GM23338 (cell line): ENCODE measurements around the gene ACOXL. TPM values are rescaled to one million over a fixed set of nuclear protein-coding genes. Genes with fewer than 3 reads are reported as not detected.

Experiments used
- ATAC-seq: fragments of 200-7000 bp; cut with Tn5 transposase; 3 replicates; pipeline ENCODE4 v1.9.1; 2020
- DNase-seq: peaks from one replicate; pipeline ENCODE4 v3.0.0-alpha.2; 2015; ENCODE audit warnings: low spot score
- H2AFZ ChIP-seq: fragments of 200-600 bp; sonication (generic); 2 replicates; pipeline ENCODE4 v1.8.0; 2016; ENCODE audit warnings: antibody characterized with exemption, mild to moderate bottlenecking, moderate library complexity
- H3F3A ChIP-seq: fragments of 200-600 bp; sonication (generic); replicated peaks from 2 replicates; pipeline ENCODE4 v1.8.0; 2017; ENCODE audit warnings: antibody characterized with exemption, mixed run types, low read depth
- H3K27ac ChIP-seq: fragments of 200-600 bp; sonication (generic); 2 replicates; pipeline ENCODE4 v1.6.1; 2016; ENCODE audit warnings: low read depth
- H3K27me3 ChIP-seq: fragments of 200-600 bp; sonication (generic); 2 replicates; pipeline ENCODE4 v1.8.0; 2016; ENCODE audit warnings: mild to moderate bottlenecking, mixed run types, moderate library complexity; ENCODE audit not compliant: insufficient read depth
- H3K36me3 ChIP-seq: fragments of 200-600 bp; sonication (generic); 2 replicates; pipeline ENCODE4 v1.8.0; 2016; ENCODE audit warnings: mild to moderate bottlenecking; ENCODE audit not compliant: insufficient read depth
- H3K4me1 ChIP-seq: fragments of 200-600 bp; sonication (generic); 2 replicates; pipeline ENCODE4 v1.8.0; 2016; ENCODE audit warnings: mild to moderate bottlenecking, moderate library complexity; ENCODE audit not compliant: insufficient read depth
- H3K4me2 ChIP-seq: fragments of 200-600 bp; sonication (generic); 2 replicates; pipeline ENCODE4 v1.7.1; 2017; ENCODE audit warnings: mixed run types
- H3K4me3 ChIP-seq: fragments of 200-600 bp; sonication (generic); 2 replicates; pipeline ENCODE4 v1.6.1; 2016; ENCODE audit warnings: mixed run types
- H3K79me2 ChIP-seq: fragments of 200-600 bp; sonication (generic); replicated peaks from 2 replicates; pipeline ENCODE4 v1.8.0; 2017; ENCODE audit warnings: mild to moderate bottlenecking; ENCODE audit not compliant: insufficient read depth
- H3K9me2 ChIP-seq: fragments of 200-600 bp; sonication (generic); 2 replicates; pipeline ENCODE4 v1.8.0; 2017; ENCODE audit not compliant: insufficient read depth
- H4K20me1 ChIP-seq: fragments of 200-600 bp; sonication (generic); replicated peaks from 2 replicates; pipeline ENCODE4 v1.8.0; 2017; ENCODE audit warnings: mild to moderate bottlenecking; ENCODE audit not compliant: insufficient read depth
- H3K27ac Mint-ChIP-seq: 2 replicates; pipeline ENCODE4 v1.8.0; 2020; ENCODE audit warnings: inconsistent platforms, mild to moderate bottlenecking, moderate library complexity, mixed read lengths
- H3K27me3 Mint-ChIP-seq: 3 replicates; pipeline ENCODE4 v1.8.0; 2022; ENCODE audit warnings: low read depth, mild to moderate bottlenecking, moderate library complexity, mixed read lengths, inconsistent platforms; ENCODE audit not compliant: insufficient read depth, poor library complexity
- H3K36me3 Mint-ChIP-seq: 3 replicates; pipeline ENCODE4 v1.8.0; 2021; ENCODE audit warnings: low read depth, mild to moderate bottlenecking, inconsistent platforms, moderate library complexity, mixed read lengths
- H3K4me1 Mint-ChIP-seq: 3 replicates; pipeline ENCODE4 v1.8.0; 2020; ENCODE audit warnings: mild to moderate bottlenecking, inconsistent platforms, mixed read lengths
- H3K4me3 Mint-ChIP-seq: 3 replicates; pipeline ENCODE4 v1.8.0; 2021; ENCODE audit warnings: moderate library complexity, mild to moderate bottlenecking, inconsistent platforms, mixed read lengths
- H3K9me3 Mint-ChIP-seq: 3 replicates; pipeline ENCODE4 v1.8.0; 2020; ENCODE audit warnings: moderate library complexity, mild to moderate bottlenecking, inconsistent platforms, mixed read lengths
- CREB1 ChIP-seq: fragments of 250-450 bp; sonication (Bioruptor Pico); IDR thresholded peaks from 2 replicates; pipeline ENCODE4 v1.5.0; 2020; ENCODE audit warnings: low read depth, mild to moderate bottlenecking, moderate library complexity
- EZH2 ChIP-seq: fragments of 200-600 bp; sonication (generic); IDR thresholded peaks from one replicate; pipeline ENCODE4 v1.8.0; 2017; ENCODE audit warnings: antibody characterized with exemption, mild to moderate bottlenecking, low read depth; ENCODE audit not compliant: unreplicated experiment
- EZH2phosphoT487 ChIP-seq: fragments of 200-600 bp; sonication (generic); IDR thresholded peaks from one replicate; pipeline ENCODE4 v1.8.1; 2018; ENCODE audit warnings: antibody characterized with exemption; ENCODE audit not compliant: unreplicated experiment
- JUNB ChIP-seq: IDR thresholded peaks from one replicate; pipeline ENCODE4 v1.6.1; 2016; ENCODE audit warnings: antibody characterized with exemption; ENCODE audit not compliant: unreplicated experiment
- NANOG ChIP-seq: IDR thresholded peaks from 2 replicates; pipeline ENCODE4 v1.6.1; 2016; ENCODE audit warnings: antibody characterized with exemption, borderline replicate concordance
- POLR2AphosphoS5 ChIP-seq: IDR thresholded peaks from 2 replicates; pipeline ENCODE4 v1.6.1; 2016; ENCODE audit warnings: antibody characterized with exemption, low read depth
- REST ChIP-seq: IDR thresholded peaks from one replicate; pipeline ENCODE4 v1.6.1; 2018; ENCODE audit warnings: antibody characterized with exemption; ENCODE audit not compliant: unreplicated experiment
- STAT1 ChIP-seq: IDR thresholded peaks from one replicate; pipeline ENCODE4 v1.6.1; 2016; ENCODE audit warnings: antibody characterized with exemption; ENCODE audit not compliant: unreplicated experiment
- ZNF114 ChIP-seq: fragments of 250-450 bp; sonication (Bioruptor Pico); IDR thresholded peaks from 2 replicates; pipeline ENCODE4 v1.5.0; 2020; ENCODE audit warnings: mild to moderate bottlenecking, moderate library complexity
- ZNF331 ChIP-seq: fragments of 250-450 bp; sonication (Bioruptor Pico); IDR thresholded peaks from 2 replicates; pipeline ENCODE4 v1.5.0; 2020; ENCODE audit warnings: low read depth, mild to moderate bottlenecking, moderate library complexity
- polyA plus RNA-seq: library from polyadenylated mRNA; unstranded; fragments of >200 nt; fragmentation: Nextera tagmentation; extraction: Ambion mirVana; gene quantifications from 2 replicates; pipeline ENCODE4 v1.2.1, GENCODE V29; 2016
- total RNA-seq: library from RNA; depleted of rRNA; stranded (reverse); fragments of >200 nt; shearing (Covaris generic); gene quantifications from 2 replicates; pipeline ENCODE4 v1.2.3, GENCODE V29; 2014
- TF ChIP-seq, protein P1 (sequence below): IDR thresholded peaks from 2 replicates; pipeline ENCODE4 v1.6.1; 2016; ENCODE audit warnings: antibody characterized with exemption
- TF ChIP-seq, protein P2 (sequence below): fragments of 250-450 bp; sonication (Bioruptor Pico); IDR thresholded peaks from 2 replicates; pipeline ENCODE4 v1.5.0; 2020; ENCODE audit warnings: mild to moderate bottlenecking, moderate library complexity
- TF ChIP-seq, protein P3 (sequence below), 2 experiments: fragments of 200-600 bp in 1 of 2; sonication (generic) in 1 of 2; conservative IDR thresholded peaks; 2 replicates each; pipeline versions ENCODE4 v1.5.1 to v1.6.1; 2016 to 2017; ENCODE audit warnings: antibody characterized with exemption in 2 of 2, low read depth in 2 of 2, mild to moderate bottlenecking in 2 of 2, moderate library complexity in 1 of 2

Gene ACOXL
- total and polyA plus RNA-seq, 2 experiments from 2014 or later: 9.0 to 14.7 TPM

- H3K27me3 ChIP-seq: no peaks in the 10 kb centered on the region
- no peaks in the 10 kb centered on the region for H3K36me3 ChIP-seq
- H3K4me1 ChIP-seq: peaks cover 42% of the 10 kb centered on the region
- Mint-ChIP-seq H3K4me3 (no peak overlapping the region), H3K4me1 (peaks cover 42% of the 10 kb centered on the region), H3K36me3 (no peaks in the 10 kb centered on the region; the same call in 2 of the 3 replicates), H3K27ac (no peak overlapping the region), H3K27me3 (peaks cover 2% of the 10 kb centered on the region), H3K9me3 (no peaks in the 10 kb centered on the region)
- DNase-seq (no peak), ATAC-seq (no peak)
- 0 out of 2 replicates have a peak, but pooled peaks cover 13% of the 10 kb centered on the region for H3F3A ChIP-seq
- no peaks in the 10 kb centered on the region for H3K79me2 ChIP-seq
- H3K27ac ChIP-seq: no peak overlapping the region
- H3K4me2 ChIP-seq: no peak overlapping the region
- peaks cover 5% of the 10 kb centered on the region; the same call in 1 of the 2 replicates for H4K20me1 ChIP-seq
- no peaks in the 10 kb centered on the region for H3K9me2 ChIP-seq
- TF ChIP-seq REST (no peak), ZNF114 (no peak), JUNB (no peak), EZH2 (no peak), NANOG (no peak), ZNF331 (CRISPR knock-in tag) (no peak), POLR2AphosphoS5 (no peak), EZH2phosphoT487 (no peak), STAT1 (no peak), CREB1 (no peak)
- TF ChIP-seq, protein P1, sequence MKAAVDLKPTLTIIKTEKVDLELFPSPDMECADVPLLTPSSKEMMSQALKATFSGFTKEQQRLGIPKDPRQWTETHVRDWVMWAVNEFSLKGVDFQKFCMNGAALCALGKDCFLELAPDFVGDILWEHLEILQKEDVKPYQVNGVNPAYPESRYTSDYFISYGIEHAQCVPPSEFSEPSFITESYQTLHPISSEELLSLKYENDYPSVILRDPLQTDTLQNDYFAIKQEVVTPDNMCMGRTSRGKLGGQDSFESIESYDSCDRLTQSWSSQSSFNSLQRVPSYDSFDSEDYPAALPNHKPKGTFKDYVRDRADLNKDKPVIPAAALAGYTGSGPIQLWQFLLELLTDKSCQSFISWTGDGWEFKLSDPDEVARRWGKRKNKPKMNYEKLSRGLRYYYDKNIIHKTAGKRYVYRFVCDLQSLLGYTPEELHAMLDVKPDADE: no peak
- TF ChIP-seq, protein P2, sequence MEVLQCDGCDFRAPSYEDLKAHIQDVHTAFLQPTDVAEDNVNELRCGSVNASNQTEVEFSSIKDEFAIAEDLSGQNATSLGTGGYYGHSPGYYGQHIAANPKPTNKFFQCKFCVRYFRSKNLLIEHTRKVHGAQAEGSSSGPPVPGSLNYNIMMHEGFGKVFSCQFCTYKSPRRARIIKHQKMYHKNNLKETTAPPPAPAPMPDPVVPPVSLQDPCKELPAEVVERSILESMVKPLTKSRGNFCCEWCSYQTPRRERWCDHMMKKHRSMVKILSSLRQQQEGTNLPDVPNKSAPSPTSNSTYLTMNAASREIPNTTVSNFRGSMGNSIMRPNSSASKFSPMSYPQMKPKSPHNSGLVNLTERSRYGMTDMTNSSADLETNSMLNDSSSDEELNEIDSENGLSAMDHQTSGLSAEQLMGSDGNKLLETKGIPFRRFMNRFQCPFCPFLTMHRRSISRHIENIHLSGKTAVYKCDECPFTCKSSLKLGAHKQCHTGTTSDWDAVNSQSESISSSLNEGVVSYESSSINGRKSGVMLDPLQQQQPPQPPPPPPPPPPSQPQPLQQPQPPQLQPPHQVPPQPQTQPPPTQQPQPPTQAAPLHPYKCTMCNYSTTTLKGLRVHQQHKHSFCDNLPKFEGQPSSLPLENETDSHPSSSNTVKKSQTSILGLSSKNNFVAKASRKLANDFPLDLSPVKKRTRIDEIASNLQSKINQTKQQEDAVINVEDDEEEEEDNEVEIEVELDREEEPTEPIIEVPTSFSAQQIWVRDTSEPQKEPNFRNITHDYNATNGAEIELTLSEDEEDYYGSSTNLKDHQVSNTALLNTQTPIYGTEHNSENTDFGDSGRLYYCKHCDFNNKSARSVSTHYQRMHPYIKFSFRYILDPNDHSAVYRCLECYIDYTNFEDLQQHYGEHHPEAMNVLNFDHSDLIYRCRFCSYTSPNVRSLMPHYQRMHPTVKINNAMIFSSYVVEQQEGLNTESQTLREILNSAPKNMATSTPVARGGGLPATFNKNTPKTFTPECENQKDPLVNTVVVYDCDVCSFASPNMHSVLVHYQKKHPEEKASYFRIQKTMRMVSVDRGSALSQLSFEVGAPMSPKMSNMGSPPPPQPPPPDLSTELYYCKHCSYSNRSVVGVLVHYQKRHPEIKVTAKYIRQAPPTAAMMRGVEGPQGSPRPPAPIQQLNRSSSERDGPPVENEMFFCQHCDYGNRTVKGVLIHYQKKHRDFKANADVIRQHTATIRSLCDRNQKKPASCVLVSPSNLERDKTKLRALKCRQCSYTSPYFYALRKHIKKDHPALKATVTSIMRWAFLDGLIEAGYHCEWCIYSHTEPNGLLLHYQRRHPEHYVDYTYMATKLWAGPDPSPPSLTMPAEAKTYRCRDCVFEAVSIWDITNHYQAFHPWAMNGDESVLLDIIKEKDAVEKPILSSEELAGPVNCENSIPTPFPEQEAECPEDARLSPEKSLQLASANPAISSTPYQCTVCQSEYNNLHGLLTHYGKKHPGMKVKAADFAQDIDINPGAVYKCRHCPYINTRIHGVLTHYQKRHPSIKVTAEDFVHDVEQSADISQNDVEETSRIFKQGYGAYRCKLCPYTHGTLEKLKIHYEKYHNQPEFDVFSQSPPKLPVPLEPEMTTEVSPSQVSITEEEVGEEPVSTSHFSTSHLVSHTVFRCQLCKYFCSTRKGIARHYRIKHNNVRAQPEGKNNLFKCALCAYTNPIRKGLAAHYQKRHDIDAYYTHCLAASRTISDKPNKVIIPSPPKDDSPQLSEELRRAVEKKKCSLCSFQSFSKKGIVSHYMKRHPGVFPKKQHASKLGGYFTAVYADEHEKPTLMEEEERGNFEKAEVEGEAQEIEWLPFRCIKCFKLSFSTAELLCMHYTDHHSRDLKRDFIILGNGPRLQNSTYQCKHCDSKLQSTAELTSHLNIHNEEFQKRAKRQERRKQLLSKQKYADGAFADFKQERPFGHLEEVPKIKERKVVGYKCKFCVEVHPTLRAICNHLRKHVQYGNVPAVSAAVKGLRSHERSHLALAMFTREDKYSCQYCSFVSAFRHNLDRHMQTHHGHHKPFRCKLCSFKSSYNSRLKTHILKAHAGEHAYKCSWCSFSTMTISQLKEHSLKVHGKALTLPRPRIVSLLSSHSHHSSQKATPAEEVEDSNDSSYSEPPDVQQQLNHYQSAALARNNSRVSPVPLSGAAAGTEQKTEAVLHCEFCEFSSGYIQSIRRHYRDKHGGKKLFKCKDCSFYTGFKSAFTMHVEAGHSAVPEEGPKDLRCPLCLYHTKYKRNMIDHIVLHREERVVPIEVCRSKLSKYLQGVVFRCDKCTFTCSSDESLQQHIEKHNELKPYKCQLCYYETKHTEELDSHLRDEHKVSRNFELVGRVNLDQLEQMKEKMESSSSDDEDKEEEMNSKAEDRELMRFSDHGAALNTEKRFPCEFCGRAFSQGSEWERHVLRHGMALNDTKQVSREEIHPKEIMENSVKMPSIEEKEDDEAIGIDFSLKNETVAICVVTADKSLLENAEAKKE (CRISPR knock-in tag): no peak
- TF ChIP-seq, protein P3, sequence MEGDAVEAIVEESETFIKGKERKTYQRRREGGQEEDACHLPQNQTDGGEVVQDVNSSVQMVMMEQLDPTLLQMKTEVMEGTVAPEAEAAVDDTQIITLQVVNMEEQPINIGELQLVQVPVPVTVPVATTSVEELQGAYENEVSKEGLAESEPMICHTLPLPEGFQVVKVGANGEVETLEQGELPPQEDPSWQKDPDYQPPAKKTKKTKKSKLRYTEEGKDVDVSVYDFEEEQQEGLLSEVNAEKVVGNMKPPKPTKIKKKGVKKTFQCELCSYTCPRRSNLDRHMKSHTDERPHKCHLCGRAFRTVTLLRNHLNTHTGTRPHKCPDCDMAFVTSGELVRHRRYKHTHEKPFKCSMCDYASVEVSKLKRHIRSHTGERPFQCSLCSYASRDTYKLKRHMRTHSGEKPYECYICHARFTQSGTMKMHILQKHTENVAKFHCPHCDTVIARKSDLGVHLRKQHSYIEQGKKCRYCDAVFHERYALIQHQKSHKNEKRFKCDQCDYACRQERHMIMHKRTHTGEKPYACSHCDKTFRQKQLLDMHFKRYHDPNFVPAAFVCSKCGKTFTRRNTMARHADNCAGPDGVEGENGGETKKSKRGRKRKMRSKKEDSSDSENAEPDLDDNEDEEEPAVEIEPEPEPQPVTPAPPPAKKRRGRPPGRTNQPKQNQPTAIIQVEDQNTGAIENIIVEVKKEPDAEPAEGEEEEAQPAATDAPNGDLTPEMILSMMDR (conservative IDR thresholded peaks at IDR 0.05; ENCODE audit: low read depth in 2 of 2): no peak
- H3K4me3 ChIP-seq: no peak overlapping the region
- H2AFZ ChIP-seq: no peak overlapping the region
These were observed 42.3 kb downstream of the ACOXL start for GRCh38 chr2:110774701-110775100.
